HUES64 (cell line): ENCODE measurements around the gene KATNB1.
"Not testable (repeated sequence)": the region's sequence is repeated elsewhere in the genome, so short reads cannot be mapped to it uniquely, and the experiment has no call there.

Source experiments
- H3K27ac ChIP-seq: 2 replicates; pipeline ENCODE4 v1.7.0; 2013; ENCODE audit warnings: low read depth, low read length, inconsistent platforms
- H3K27me3 ChIP-seq: 2 replicates; pipeline ENCODE4 v1.6.1; 2013; ENCODE audit warnings: mild to moderate bottlenecking, low read length; ENCODE audit not compliant: insufficient read depth
- H3K36me3 ChIP-seq: 2 replicates; pipeline ENCODE4 v1.6.1; 2013; ENCODE audit warnings: mild to moderate bottlenecking, low read length; ENCODE audit not compliant: insufficient read depth
- H3K4me1 ChIP-seq: 2 replicates; pipeline ENCODE4 v1.6.1; 2013; ENCODE audit warnings: mild to moderate bottlenecking, low read length, moderate library complexity; ENCODE audit not compliant: insufficient read depth
- H3K4me3 ChIP-seq: 2 replicates; pipeline ENCODE4 v1.5.1; 2013; ENCODE audit warnings: mild to moderate bottlenecking, low read length, moderate library complexity
- H3K9ac ChIP-seq: 2 replicates; pipeline ENCODE4 v1.6.1; 2013; ENCODE audit warnings: mild to moderate bottlenecking, low read depth, low read length
- H3K9me3 ChIP-seq: 2 replicates; pipeline ENCODE4 v1.6.1; 2013; ENCODE audit warnings: low read depth, low read length; ENCODE audit not compliant: insufficient read depth
- WGBS: fragments of 150-250, 120-280 bp; methylation state at CpG from one replicate; pipeline ENCODE4 v1.1.7; 2013; ENCODE audit warnings: missing lambda C conversion rate; 5-methylcytosine and 5-hydroxymethylcytosine counted together

KATNB1 gene

DNA sequence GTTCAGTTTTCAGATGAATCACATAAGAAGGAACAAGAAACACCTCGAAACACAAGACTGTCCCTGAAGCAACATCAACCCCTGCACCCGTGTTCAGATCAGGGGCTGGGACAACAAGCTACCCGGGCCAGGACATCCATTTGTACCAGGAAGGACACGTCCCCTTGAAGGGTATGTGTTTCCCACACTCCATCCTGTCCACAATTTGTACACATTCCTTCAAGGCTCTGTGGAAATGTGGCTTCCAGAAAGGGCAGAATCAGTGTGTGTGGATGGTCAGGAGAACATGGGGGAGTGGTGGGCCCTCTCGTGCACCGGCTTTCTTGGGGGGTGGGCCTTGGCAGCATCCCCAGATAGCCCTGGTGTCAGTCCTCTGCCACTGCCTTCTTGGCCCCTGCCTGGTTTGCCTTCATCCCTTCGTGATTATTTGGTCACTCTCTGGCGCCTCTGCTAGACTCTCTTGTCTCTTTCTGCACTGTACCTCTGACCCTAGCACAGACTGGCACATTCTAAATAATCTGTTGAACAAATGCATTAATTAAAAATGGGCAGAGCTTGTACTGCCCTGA is 56.4 kb downstream of the KATNB1 start:
- Histone ChIP-seq H3K4me3 (no peak overlapping the region), H3K4me1 (peaks cover under 1% of the 10 kb centered on the region; the same call in 1 of the 2 replicates), H3K36me3 (peaks cover 11% of the 10 kb centered on the region; the same call in 1 of the 2 replicates), H3K9me3 (no peaks in the 10 kb centered on the region), H3K27me3 (no peaks in the 10 kb centered on the region), H3K9ac (no peak overlapping the region), H3K27ac (no peak overlapping the region)
- 88% methylated on average over 8 of the region's 8 CpGs for WGBS

DNA sequence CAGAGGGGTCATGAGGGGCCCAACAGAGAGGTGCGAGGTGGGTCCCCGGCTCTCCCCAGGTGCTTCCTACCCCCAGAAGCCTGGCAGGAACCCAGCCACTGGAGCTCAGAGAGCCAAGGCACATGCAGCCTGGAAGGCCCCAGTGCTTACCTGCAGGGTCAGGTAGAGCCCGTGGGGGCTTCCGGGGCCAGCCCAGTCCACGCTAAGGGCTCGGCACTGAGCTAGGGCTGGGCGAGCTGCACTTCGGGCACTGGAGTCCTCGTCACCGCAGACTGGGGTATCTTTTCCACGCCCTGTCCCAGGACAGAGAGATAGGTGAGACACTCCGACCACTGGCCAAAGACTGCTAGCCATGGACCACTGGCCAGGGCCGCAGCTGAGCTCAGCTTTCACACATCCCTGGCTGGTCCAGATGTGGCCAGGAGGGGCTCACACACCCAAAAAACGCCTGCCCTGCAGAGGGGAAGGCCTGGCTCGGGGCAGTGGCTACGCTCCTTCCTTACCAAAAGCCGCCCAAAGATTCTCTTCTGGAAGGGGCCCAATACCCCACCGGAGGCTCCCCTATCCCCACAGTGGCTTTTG is 59.4 kb downstream of the KATNB1 start:
- Histone ChIP-seq H3K9ac (no peak overlapping the region), H3K4me3 (no peak overlapping the region), H3K36me3 (peaks cover 11% of the 10 kb centered on the region; the same call in 1 of the 2 replicates), H3K27me3 (no peaks in the 10 kb centered on the region), H3K4me1 (peaks cover 18% of the 10 kb centered on the region), H3K9me3 (no peaks in the 10 kb centered on the region), H3K27ac (no peak overlapping the region)
- 88% methylated on average over 18 of the region's 18 CpGs for WGBS

DNA sequence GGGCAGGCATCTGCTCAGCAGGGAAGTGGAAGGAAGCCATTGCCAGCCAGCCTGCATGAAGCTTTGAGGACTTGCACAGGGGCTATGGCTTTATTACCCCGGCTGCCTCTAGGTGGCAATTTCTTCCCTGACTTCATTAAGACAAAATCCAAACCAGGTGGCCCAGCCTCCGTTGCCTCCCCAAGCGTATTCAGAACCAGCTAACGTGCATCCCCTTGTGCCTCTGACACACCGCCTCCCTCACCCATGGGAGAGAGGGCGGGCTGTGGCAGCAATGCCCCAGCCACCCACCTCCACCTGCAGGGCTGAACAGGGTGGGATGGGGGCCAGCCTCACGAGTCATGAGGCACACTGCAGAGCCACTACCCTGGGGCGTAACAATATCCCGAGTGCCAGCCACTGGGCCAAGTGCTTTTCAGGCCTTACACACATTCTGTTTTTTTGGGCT is 59.9 kb downstream of the KATNB1 start:
- Histone ChIP-seq H3K9ac (no peak overlapping the region), H3K36me3 (peaks cover 6% of the 10 kb centered on the region; the same call in 1 of the 2 replicates), H3K4me1 (peaks cover 21% of the 10 kb centered on the region), H3K4me3 (no peak overlapping the region), H3K27me3 (peaks cover 4% of the 10 kb centered on the region; the same call in 1 of the 2 replicates), H3K9me3 (no peaks in the 10 kb centered on the region), H3K27ac (no peak overlapping the region)
- WGBS: 50% methylated on average over 9 of the region's 9 CpGs

GRCh38 chr16:57796014-57796413 is 60.4 kb downstream of the KATNB1 start:
- H3K27me3 ChIP-seq: not testable (repeated sequence)
- H3K4me1 ChIP-seq: peaks cover 27% of the 10 kb centered on the region

DNA sequence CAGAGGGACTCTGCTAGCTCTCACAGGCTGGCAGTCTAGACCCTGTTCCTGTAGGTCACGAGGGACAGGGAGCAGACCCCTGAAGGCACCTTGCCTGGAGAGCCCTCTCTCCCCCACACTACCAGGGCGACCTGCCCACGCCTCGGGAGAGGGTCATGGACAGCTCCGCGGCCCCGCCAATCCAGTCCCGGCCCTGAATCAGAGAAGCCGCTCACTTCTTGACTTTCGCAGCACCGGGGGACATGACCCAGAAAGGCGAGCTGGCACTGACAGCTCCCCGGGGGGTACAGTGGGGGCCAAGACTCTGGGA is 61.6 kb downstream of the KATNB1 start:
- peaks cover 5% of the 10 kb centered on the region; the same call in 1 of the 2 replicates for H3K36me3 ChIP-seq
- peaks cover 33% of the 10 kb centered on the region for H3K4me1 ChIP-seq
- no peak overlapping the region for H3K9ac ChIP-seq
- peaks cover 7% of the 10 kb centered on the region for H3K27me3 ChIP-seq
- 89% methylated on average over 13 of the region's 13 CpGs for WGBS
- H3K27ac ChIP-seq: no peak overlapping the region
- no peaks in the 10 kb centered on the region for H3K9me3 ChIP-seq
- H3K4me3 ChIP-seq: no peak overlapping the region

More at GRCh38 chr16:57796014-57796413, 60.4 kb downstream of the KATNB1 start:
- not testable (repeated sequence) for H3K4me3 ChIP-seq, H3K36me3 ChIP-seq, H3K9ac ChIP-seq, H3K27ac ChIP-seq, H3K9me3 ChIP-seq
- WGBS: 92% methylated on average over 5 of the region's 5 CpGs

- Histone ChIP-seq H3K36me3 (peaks cover 2% of the 10 kb centered on the region; the same call in 1 of the 2 replicates), H3K4me3 (peak overlapping the region; percentile 29), H3K4me1 (peaks cover 35% of the 10 kb centered on the region), H3K27ac (no peak overlapping the region), H3K27me3 (peaks cover 7% of the 10 kb centered on the region), H3K9ac (no peak overlapping the region), H3K9me3 (no peaks in the 10 kb centered on the region)
- WGBS: 46% methylated on average over 42 of the region's 42 CpGs
Observed at GRCh38 chr16:57797526-57798266, 62.1 kb downstream of the KATNB1 start.

- no peak overlapping the region for H3K27ac ChIP-seq
- no peaks in the 10 kb centered on the region for H3K9me3 ChIP-seq
- H3K4me1 ChIP-seq: peaks cover 42% of the 10 kb centered on the region
- H3K27me3 ChIP-seq: peaks cover 7% of the 10 kb centered on the region
- H3K9ac ChIP-seq: no peak overlapping the region
- H3K36me3 ChIP-seq: peaks cover 2% of the 10 kb centered on the region; the same call in 1 of the 2 replicates
- 58% methylated on average over 16 of the region's 16 CpGs for WGBS
- peak overlapping the region; percentile 29 for H3K4me3 ChIP-seq
Observed at GRCh38 chr16:57798267-57798810, 62.8 kb downstream of the KATNB1 start.

DNA sequence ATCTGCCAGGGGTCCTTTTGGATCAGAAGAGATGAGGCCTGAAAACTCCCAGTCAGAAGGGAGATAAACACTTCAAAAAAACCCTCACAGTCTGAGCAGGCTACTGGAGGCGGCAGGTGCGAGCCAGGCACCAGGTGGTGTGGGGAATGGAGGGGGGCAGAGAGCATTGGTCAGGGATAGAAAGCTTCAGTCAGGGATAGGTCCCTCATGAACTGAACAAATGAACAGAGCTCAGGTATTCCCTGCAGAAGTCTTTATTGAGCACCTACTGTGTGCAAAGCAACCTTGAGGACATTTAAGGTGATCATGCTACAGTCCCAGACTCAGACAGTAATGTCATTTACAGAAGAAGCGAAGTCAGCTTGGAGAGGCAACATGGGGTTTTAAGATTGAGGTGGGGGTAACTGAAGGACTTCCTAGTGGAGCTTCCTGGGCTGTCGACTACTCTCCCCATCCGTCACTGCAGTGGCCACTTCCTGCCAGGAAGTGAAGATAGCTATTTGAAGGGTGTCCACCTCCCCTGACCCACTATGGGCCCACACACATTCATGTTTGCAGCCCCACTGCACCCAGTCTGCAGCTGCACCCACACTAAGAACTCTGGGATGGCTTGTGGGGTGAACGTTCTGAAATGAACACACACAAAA is 63.5 kb downstream of the KATNB1 start:
- H3K27ac ChIP-seq: no peak overlapping the region
- H3K36me3 ChIP-seq: no peaks in the 10 kb centered on the region
- WGBS: 88% methylated on average over 6 of the region's 6 CpGs
- no peaks in the 10 kb centered on the region for H3K9me3 ChIP-seq
- no peak overlapping the region for H3K9ac ChIP-seq
- H3K4me1 ChIP-seq: peaks cover 46% of the 10 kb centered on the region
- H3K4me3 ChIP-seq: no peak overlapping the region
- H3K27me3 ChIP-seq: peaks cover 7% of the 10 kb centered on the region

DNA sequence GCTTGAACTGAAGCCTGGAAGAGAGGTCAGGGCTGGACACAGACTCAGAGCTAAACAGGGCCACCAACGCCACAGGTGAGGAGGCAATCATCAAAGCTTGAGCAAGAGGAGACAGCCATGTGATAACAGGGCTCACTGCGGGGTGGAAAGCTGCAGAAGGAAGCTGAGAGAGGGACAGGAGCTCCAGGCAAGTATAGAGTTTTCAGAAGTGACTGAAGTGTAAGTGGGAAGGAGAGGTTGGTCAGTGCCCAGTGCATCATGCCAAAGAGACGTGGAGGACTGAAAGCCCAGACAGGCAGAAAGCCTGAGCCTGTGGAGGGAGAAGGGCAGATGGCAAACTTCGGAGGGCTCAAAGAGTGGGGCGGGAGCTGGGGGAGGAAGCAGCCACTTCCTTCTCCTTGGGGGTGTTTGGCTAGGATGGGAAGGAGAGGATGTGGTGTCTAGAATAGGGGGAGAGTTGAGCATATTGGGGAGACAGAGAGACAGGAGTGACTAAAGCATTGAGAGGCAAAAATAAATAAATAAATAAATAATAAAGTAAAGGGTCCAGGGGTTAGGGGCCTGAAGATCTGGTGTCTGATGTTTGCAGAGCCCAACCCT is 64.1 kb downstream of the KATNB1 start:
- H3K4me3 ChIP-seq: no peak overlapping the region
- no peak overlapping the region for H3K27ac ChIP-seq
- peaks cover 7% of the 10 kb centered on the region for H3K27me3 ChIP-seq
- H3K9ac ChIP-seq: no peak overlapping the region
- H3K9me3 ChIP-seq: no peaks in the 10 kb centered on the region
- no peaks in the 10 kb centered on the region for H3K36me3 ChIP-seq
- peaks cover 46% of the 10 kb centered on the region for H3K4me1 ChIP-seq
- 63% methylated on average over 4 of the region's 5 CpGs for WGBS

GRCh38 chr16:57800200-57801097 is 64.9 kb downstream of the KATNB1 start:
- peaks cover 46% of the 10 kb centered on the region for H3K4me1 ChIP-seq
- no peak overlapping the region for H3K9ac ChIP-seq
- no peak overlapping the region for H3K27ac ChIP-seq
- no peaks in the 10 kb centered on the region for H3K36me3 ChIP-seq
- 82% methylated on average over 12 of the region's 12 CpGs for WGBS
- H3K9me3 ChIP-seq: no peaks in the 10 kb centered on the region
- peaks cover 7% of the 10 kb centered on the region for H3K27me3 ChIP-seq
- H3K4me3 ChIP-seq: no peak overlapping the region
